Activated T-cell treated with anti-CD3 and anti-CD28 coated beads, Interleukin-2, amount 50 U/mL, for 72 hours (primary cell): ENCODE results near the gene C12orf42. TPM values are rescaled to one million over a fixed set of nuclear protein-coding genes. Genes with fewer than 3 reads are reported as not detected.

Source experiments
- ATAC-seq, 2 donors: fragments of 150-1000 bp; cut with Tn5 transposase; replicated peaks in 1 of 2; 2 replicates each; pipeline ENCODE4 v1.10.0; 2021; ENCODE audit warnings: moderate library complexity in 2 of 2, mild to moderate bottlenecking in 1 of 2
- DNase-seq, 2 donors: peaks; one replicate each; pipeline ENCODE4 v3.0.0; 2021 to 2022; ENCODE audit warnings: mixed read lengths in 1 of 2
- H3K27ac Mint-ChIP-seq: one replicate; pipeline ENCODE4 v1.8.0; 2022; ENCODE audit warnings: mild to moderate bottlenecking, moderate library complexity, mixed read lengths
- H3K27me3 Mint-ChIP-seq: one replicate; pipeline ENCODE4 v1.8.0; 2022; ENCODE audit warnings: low read depth, mixed read lengths
- H3K36me3 Mint-ChIP-seq, 2 donors: one replicate each; pipeline ENCODE4 v1.8.0; 2022; ENCODE audit warnings: mixed read lengths in 2 of 2, mild to moderate bottlenecking in 1 of 2; ENCODE audit not compliant: insufficient read depth in 2 of 2
- H3K4me1 Mint-ChIP-seq: one replicate; pipeline ENCODE4 v1.8.0; 2022; ENCODE audit warnings: low read depth, mixed read lengths
- H3K4me3 Mint-ChIP-seq, 2 donors: one replicate each; pipeline ENCODE4 v1.8.0; 2022; ENCODE audit warnings: mild to moderate bottlenecking in 2 of 2, mixed read lengths in 2 of 2, moderate library complexity in 2 of 2
- H3K9me3 Mint-ChIP-seq, 2 donors: one replicate each; pipeline ENCODE4 v1.8.0; 2022; ENCODE audit warnings: mixed read lengths in 2 of 2
- total RNA-seq, 2 donors: library from RNA; stranded (reverse); gene quantifications; one replicate each; pipeline ENCODE4 v1.2.3, GENCODE V29; 2022

C12orf42 gene
- total RNA-seq, 2 donors from 2014 or later = 0.31 to 0.35 TPM

- peaks cover 7% of the 10 kb centered on the region for H3K4me1 Mint-ChIP-seq
- no peak for DNase-seq
- no peak overlapping the region for H3K27ac Mint-ChIP-seq
- peaks cover 7% of the 10 kb centered on the region for H3K27me3 Mint-ChIP-seq
- ATAC-seq = no peak
- H3K4me3 Mint-ChIP-seq = no peak overlapping the region
- peaks cover 0 to 2% of the 10 kb centered on the region in 2 donors for H3K36me3 Mint-ChIP-seq
- H3K9me3 Mint-ChIP-seq = peaks cover 0 to 3% of the 10 kb centered on the region in 2 donors
These were observed 193.9 kb downstream of the C12orf42 start for GRCh38 chr12:103301642-103302591.

- no peak for ATAC-seq
- DNase-seq = no peak
- Mint-ChIP-seq H3K27ac (no peak overlapping the region), H3K9me3 (peaks cover 3 to 6% of the 10 kb centered on the region in 2 donors), H3K27me3 (peaks cover 7% of the 10 kb centered on the region), H3K36me3 (peaks cover 0 to 1% of the 10 kb centered on the region in 2 donors), H3K4me1 (no peaks in the 10 kb centered on the region), H3K4me3 (no peak overlapping the region)
These were observed 207.8 kb downstream of the C12orf42 start for GRCh38 chr12:103288016-103288415.

- peaks cover 0 to 1% of the 10 kb centered on the region in 2 donors for H3K36me3 Mint-ChIP-seq
- H3K4me3 Mint-ChIP-seq = no peak overlapping the region
- ATAC-seq (no peak), DNase-seq (no peak)
- peaks cover 21% of the 10 kb centered on the region for H3K4me1 Mint-ChIP-seq
- peaks cover 2 to 4% of the 10 kb centered on the region in 2 donors for H3K9me3 Mint-ChIP-seq
- peaks cover 7% of the 10 kb centered on the region for H3K27me3 Mint-ChIP-seq
- H3K27ac Mint-ChIP-seq = no peak overlapping the region
These were observed 213.6 kb downstream of the C12orf42 start for GRCh38 chr12:103282124-103282523.

DNA sequence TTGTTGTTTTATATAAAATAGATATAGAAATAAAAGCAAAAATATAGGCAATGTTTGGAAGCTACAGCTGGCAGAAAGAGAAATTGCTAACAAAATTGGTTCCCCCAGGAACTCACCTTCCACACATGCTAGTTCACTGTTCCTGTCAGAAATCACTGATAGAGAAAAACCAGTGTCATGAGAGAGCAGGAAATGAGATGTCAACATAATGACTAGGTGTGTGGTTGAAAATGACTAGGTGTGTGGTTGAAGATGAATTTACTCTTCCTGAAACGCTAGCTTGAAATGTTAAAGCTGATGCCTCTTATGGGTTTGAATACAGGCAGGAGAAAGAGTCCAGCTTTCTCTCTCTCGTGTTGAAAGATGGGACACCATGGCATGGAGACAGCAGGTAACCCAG lies 216.3 kb downstream of the C12orf42 start:
- DNase-seq (peak; percentile 7 to 8), ATAC-seq (peak; percentile 94)
- Mint-ChIP-seq H3K4me1 (peaks cover 21% of the 10 kb centered on the region), H3K9me3 (peaks cover 0 to 2% of the 10 kb centered on the region in 2 donors), H3K4me3 (peak overlapping the region; percentile 33 to 47), H3K27me3 (peaks cover 7% of the 10 kb centered on the region), H3K36me3 (no peaks in the 10 kb centered on the region), H3K27ac (no peak overlapping the region)

GRCh38 chr12:103278329-103278728 lies 217.4 kb downstream of the C12orf42 start:
- Mint-ChIP-seq H3K4me1 (peaks cover 21% of the 10 kb centered on the region), H3K9me3 (peaks cover 0 to 2% of the 10 kb centered on the region in 2 donors), H3K27me3 (peaks cover 1% of the 10 kb centered on the region), H3K36me3 (no peaks in the 10 kb centered on the region), H3K27ac (no peak overlapping the region), H3K4me3 (no peak overlapping the region)
- DNase-seq (peak in 1 of 2 donors; percentile 15), ATAC-seq (peak; percentile 57)

DNA sequence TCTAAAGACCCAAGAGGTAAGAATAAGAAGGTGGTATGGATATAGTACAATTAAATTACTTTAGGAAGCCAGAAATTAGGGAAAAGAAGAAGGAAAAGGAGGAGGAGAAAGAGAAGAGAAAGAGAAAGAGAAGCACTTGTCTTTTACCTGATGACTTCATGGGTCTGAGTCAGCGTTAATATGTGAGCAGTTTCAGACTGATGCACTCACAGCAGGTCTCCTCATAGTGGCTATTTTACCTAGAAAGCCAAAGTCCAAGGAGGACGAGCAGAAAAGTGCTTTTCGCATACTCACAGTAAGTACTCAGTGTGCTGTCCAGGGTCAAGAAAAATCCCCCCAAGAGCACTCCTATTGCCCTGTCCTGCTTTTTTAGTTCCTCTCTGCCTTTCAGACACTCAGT lies 222.1 kb downstream of the C12orf42 start:
- no peaks in the 10 kb centered on the region for H3K27me3 Mint-ChIP-seq
- no peak overlapping the region for H3K27ac Mint-ChIP-seq
- H3K9me3 Mint-ChIP-seq = no peaks in the 10 kb centered on the region
- peaks cover 32% of the 10 kb centered on the region for H3K4me1 Mint-ChIP-seq
- no peaks in the 10 kb centered on the region for H3K36me3 Mint-ChIP-seq
- ATAC-seq = peak in 1 of 2 donors; percentile 43
- no peak overlapping the region for H3K4me3 Mint-ChIP-seq
- DNase-seq = no peak

GRCh38 chr12:103272949-103273348 lies 222.8 kb downstream of the C12orf42 start:
- Mint-ChIP-seq H3K4me3 (no peak overlapping the region), H3K36me3 (no peaks in the 10 kb centered on the region), H3K27me3 (no peaks in the 10 kb centered on the region), H3K27ac (no peak overlapping the region), H3K4me1 (peaks cover 27% of the 10 kb centered on the region), H3K9me3 (no peaks in the 10 kb centered on the region)
- DNase-seq (no peak), ATAC-seq (no peak)

- Mint-ChIP-seq H3K4me1 (peaks cover 26% of the 10 kb centered on the region), H3K36me3 (no peaks in the 10 kb centered on the region), H3K9me3 (no peaks in the 10 kb centered on the region), H3K27me3 (no peaks in the 10 kb centered on the region), H3K4me3 (no peak overlapping the region), H3K27ac (no peak overlapping the region)
- no peak for ATAC-seq
- no peak for DNase-seq
These were observed 225.8 kb downstream of the C12orf42 start for GRCh38 chr12:103269946-103270345.

GRCh38 chr12:103268831-103269514 lies 226.8 kb downstream of the C12orf42 start:
- H3K27ac Mint-ChIP-seq = peak overlapping the region; percentile 85

GRCh38 chr12:103257763-103258162 lies 238.0 kb downstream of the C12orf42 start:
- peaks cover 0 to 1% of the 10 kb centered on the region in 2 donors for H3K36me3 Mint-ChIP-seq
- no peaks in the 10 kb centered on the region for H3K4me1 Mint-ChIP-seq
- H3K4me3 Mint-ChIP-seq = no peak overlapping the region
- ATAC-seq (no peak), DNase-seq (no peak)
- H3K27ac Mint-ChIP-seq = no peak overlapping the region
- H3K9me3 Mint-ChIP-seq = peaks cover 0 to 4% of the 10 kb centered on the region in 2 donors
- H3K27me3 Mint-ChIP-seq = no peaks in the 10 kb centered on the region

More at GRCh38 chr12:103268831-103269514, 226.8 kb downstream of the C12orf42 start:
- peak in 1 of 2 donors; percentile 13 for DNase-seq
- no peaks in the 10 kb centered on the region for H3K9me3 Mint-ChIP-seq
- peak; percentile 79 to 84 for ATAC-seq
- peaks cover 26% of the 10 kb centered on the region for H3K4me1 Mint-ChIP-seq
- no peaks in the 10 kb centered on the region for H3K36me3 Mint-ChIP-seq
- H3K4me3 Mint-ChIP-seq = peak overlapping the region; percentile 70 to 90
- no peaks in the 10 kb centered on the region for H3K27me3 Mint-ChIP-seq

Other genes with a start within 250 kb of the C12orf42 start
- not detected for gene STAB2, start 91.3 kb upstream of the C12orf42 start, total RNA-seq